NCI-H446 (cell line): ENCODE results near the gene SMIM24.
"Not testable (repeated sequence)": the region's sequence is repeated elsewhere in the genome, so short reads cannot be mapped to it uniquely, and the experiment has no call there.

Experiments
- DNase-seq, 2 experiments: peaks; one replicate each; lab custom pipeline; 2025; lab: John Stamatoyannopoulos, UW

SMIM24 gene

GRCh38 chr19:3455960-3456601 lies 24.2 kb downstream of the SMIM24 start:
- no peak for DNase-seq

GRCh38 chr19:3455393-3455955 lies 24.9 kb downstream of the SMIM24 start:
- no peak for DNase-seq

- DNase-seq, result no peak
Observed at GRCh38 chr19:3454656-3455392, 25.5 kb downstream of the SMIM24 start.

GRCh38 chr19:3453840-3454239 lies 26.5 kb downstream of the SMIM24 start:
- DNase-seq, result no peak

- not testable (repeated sequence) for DNase-seq
Observed at GRCh38 chr19:3452942-3453214, 27.4 kb downstream of the SMIM24 start.

- no peak for DNase-seq
Observed at GRCh38 chr19:3452171-3452941, 28.0 kb downstream of the SMIM24 start.

GRCh38 chr19:3451451-3451866 lies 28.9 kb downstream of the SMIM24 start:
- DNase-seq, result no peak

GRCh38 chr19:3450796-3451411 lies 29.4 kb downstream of the SMIM24 start:
- DNase-seq, result peak; percentile 81 to 91

- no peak for DNase-seq
Observed at GRCh38 chr19:3448616-3449334, 31.6 kb downstream of the SMIM24 start.

- not testable (repeated sequence) for DNase-seq
Observed at GRCh38 chr19:3446657-3447056, 33.7 kb downstream of the SMIM24 start.

- no peak for DNase-seq
Observed at GRCh38 chr19:3444695-3445234, 35.6 kb downstream of the SMIM24 start.

GRCh38 chr19:3443840-3444694 lies 36.3 kb downstream of the SMIM24 start:
- DNase-seq, result no peak

GRCh38 chr19:3442487-3443071 lies 37.7 kb downstream of the SMIM24 start:
- no peak for DNase-seq

- DNase-seq, result no peak
Observed at GRCh38 chr19:3441986-3442329, 38.4 kb downstream of the SMIM24 start.

- DNase-seq, result no peak
Observed at GRCh38 chr19:3441089-3441985, 39.0 kb downstream of the SMIM24 start.

GRCh38 chr19:3440082-3440481 lies 40.2 kb downstream of the SMIM24 start:
- no peak for DNase-seq

GRCh38 chr19:3434630-3435553 lies 45.4 kb downstream of the SMIM24 start:
- no peak for DNase-seq
